ENCODE results near the gene SEPSECS. TPM values are rescaled to one million over a fixed set of nuclear protein-coding genes. Genes with fewer than 3 reads are reported as not detected.

SEPSECS gene
- total RNA-seq, 1 donor from 2014 or later = 12.0 TPM

DNA sequence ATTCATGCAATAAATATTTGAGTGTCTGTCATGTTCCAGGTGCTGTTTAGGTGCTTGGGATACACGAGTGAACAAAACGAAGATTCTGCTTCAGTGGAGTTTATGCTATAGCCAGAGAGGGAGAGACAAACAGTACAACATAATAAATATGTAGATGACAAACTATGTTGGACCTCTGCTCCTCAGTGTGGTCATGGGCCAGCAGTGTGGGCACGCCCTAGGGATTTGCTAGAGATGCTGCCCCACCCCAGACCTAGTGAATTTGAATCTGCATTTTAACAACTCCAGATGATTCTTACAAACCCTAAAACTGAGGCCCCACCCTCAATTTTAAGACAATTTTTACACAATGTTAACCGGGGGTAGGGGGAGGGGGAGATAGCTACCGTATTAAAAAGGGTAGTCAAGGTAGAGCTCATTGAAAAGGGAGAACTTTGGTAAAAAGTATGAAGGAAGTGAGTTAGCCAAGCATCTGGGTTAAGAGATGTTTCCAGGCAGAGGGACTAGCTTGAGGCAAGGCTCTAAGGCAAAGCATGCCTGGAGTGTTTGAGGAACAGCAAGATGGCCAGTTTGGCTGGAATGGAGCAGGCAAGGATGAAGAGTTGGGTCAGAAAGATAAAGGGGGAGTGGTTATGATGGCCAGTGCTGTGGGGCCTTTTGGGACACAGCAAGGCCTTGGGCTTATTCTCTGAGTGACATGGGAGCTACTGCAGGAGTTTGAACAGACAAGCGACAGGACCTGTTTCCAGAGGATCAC is 42.4 kb downstream of the SEPSECS start:
- Mint-ChIP-seq H3K4me1 (ENCODE audit: unreplicated experiment) (no peaks in the 10 kb centered on the region), H3K27me3 (ENCODE audit: unreplicated experiment) (peaks cover 1% of the 10 kb centered on the region), H3K36me3 (ENCODE audit: low read depth, unreplicated experiment) (peaks cover 3% of the 10 kb centered on the region), H3K27ac (ENCODE audit: unreplicated experiment) (no peak overlapping the region), H3K4me3 (ENCODE audit: unreplicated experiment) (no peak overlapping the region), H3K9me3 (ENCODE audit: unreplicated experiment) (no peaks in the 10 kb centered on the region)
- DNase-seq (ENCODE audit: low spot score) = no peak
- TF ChIP-seq, protein P1, sequence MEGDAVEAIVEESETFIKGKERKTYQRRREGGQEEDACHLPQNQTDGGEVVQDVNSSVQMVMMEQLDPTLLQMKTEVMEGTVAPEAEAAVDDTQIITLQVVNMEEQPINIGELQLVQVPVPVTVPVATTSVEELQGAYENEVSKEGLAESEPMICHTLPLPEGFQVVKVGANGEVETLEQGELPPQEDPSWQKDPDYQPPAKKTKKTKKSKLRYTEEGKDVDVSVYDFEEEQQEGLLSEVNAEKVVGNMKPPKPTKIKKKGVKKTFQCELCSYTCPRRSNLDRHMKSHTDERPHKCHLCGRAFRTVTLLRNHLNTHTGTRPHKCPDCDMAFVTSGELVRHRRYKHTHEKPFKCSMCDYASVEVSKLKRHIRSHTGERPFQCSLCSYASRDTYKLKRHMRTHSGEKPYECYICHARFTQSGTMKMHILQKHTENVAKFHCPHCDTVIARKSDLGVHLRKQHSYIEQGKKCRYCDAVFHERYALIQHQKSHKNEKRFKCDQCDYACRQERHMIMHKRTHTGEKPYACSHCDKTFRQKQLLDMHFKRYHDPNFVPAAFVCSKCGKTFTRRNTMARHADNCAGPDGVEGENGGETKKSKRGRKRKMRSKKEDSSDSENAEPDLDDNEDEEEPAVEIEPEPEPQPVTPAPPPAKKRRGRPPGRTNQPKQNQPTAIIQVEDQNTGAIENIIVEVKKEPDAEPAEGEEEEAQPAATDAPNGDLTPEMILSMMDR (IDR thresholded peaks at IDR 0.05; ENCODE audit: unreplicated experiment) = no peak

DNA sequence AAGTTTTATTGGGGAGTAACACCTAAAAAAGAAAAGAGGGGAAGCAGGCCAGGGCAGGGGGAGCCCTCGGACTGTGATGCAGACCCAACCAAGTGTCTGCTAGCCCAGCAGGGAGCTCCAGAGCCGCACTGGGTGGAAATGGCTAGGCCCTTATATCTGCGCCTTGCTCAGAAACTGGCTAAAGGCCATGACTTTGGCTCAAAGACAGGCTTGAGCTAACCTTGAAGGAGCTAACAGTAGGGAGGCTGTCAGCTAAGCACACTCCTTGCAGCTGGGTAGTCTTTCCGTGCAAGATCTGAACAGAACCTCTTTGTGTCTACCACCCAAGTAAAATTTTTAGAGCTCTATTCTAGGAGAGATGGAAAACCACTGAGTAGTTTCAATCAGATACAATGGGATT is 43.0 kb downstream of the SEPSECS start:
- Mint-ChIP-seq H3K27ac (ENCODE audit: unreplicated experiment) (no peak overlapping the region), H3K4me3 (ENCODE audit: unreplicated experiment) (no peak overlapping the region), H3K4me1 (ENCODE audit: unreplicated experiment) (no peaks in the 10 kb centered on the region), H3K36me3 (ENCODE audit: low read depth, unreplicated experiment) (peaks cover 3% of the 10 kb centered on the region), H3K9me3 (ENCODE audit: unreplicated experiment) (no peaks in the 10 kb centered on the region), H3K27me3 (ENCODE audit: unreplicated experiment) (peaks cover 1% of the 10 kb centered on the region)
- TF ChIP-seq, protein P1 (IDR thresholded peaks at IDR 0.05; ENCODE audit: unreplicated experiment) = no peak
- DNase-seq (ENCODE audit: low spot score) = no peak

DNA sequence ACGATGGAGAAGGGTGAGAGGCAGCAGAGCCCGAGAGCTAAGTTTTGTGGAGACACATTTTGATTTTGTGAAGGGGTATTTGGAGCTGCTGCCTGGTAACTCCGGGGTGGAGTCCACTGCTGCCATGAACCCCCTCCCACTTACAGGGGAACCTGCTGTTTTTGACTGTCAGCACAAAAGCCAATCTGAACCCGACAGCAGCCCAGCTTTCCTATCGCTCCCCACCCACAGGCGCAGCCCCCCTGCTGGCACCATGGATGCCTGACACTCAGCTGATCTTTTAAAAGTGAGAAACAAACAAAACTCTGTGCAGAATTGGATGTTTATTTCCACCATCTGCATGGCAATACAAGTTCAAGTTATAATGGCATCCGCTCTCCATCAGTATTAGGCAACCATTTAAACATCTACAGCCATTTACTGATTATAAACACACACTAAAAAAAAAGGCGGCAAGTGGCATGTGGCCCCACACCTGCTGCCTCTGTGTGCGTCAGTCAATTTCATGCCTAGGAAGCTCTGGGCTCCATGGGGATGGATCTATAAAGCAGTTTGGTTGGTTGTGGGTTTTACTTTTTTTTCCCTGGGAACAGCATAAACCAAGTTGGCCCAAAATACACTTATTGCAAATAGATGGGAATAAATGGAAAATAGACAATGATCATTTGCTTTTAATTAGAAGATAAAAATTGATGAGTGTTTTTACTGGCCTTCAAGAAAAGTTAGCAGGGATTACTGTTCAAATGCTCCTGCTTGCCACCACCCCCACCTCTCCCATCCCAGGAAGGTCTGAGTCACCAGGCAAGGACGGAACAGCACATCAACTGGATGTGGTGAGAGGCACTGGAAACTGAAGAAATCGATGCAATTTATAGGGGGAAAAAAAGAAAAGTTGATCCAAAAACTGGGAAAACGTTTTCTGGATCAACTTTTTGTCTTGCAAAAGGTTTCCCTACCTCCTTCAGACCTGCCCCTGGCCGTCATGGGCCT is 46.0 kb downstream of the SEPSECS start:
- Mint-ChIP-seq H3K27me3 (ENCODE audit: unreplicated experiment) (peaks cover 1% of the 10 kb centered on the region), H3K4me1 (ENCODE audit: unreplicated experiment) (no peaks in the 10 kb centered on the region), H3K9me3 (ENCODE audit: unreplicated experiment) (no peaks in the 10 kb centered on the region), H3K27ac (ENCODE audit: unreplicated experiment) (no peak overlapping the region), H3K4me3 (ENCODE audit: unreplicated experiment) (no peak overlapping the region), H3K36me3 (ENCODE audit: low read depth, unreplicated experiment) (peaks cover 3% of the 10 kb centered on the region)
- TF ChIP-seq, protein P1 (IDR thresholded peaks at IDR 0.05; ENCODE audit: unreplicated experiment) = no peak
- DNase-seq (ENCODE audit: low spot score) = no peak

DNA sequence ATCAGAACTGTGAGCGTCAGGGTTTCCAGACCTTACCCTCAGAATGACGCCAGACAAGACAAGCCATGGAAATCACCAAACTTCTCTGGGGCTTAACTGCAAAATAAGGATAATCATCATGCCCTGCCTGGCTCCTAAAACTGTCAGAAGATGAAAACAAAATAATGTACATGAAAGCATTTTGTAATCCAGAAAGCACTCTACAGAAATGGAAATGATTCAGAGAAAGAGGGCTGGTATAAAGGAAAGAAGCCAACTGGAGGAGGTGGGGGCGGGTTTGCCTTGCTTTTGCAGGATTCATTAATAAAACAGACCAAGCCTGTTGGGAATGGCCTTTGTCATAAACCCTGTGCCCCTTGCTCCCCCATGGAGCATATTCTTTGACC is 47.3 kb downstream of the SEPSECS start:
- H3K27ac Mint-ChIP-seq (ENCODE audit: unreplicated experiment) = no peak overlapping the region
- peaks cover 1% of the 10 kb centered on the region for H3K36me3 Mint-ChIP-seq (ENCODE audit: low read depth, unreplicated experiment)
- DNase-seq (ENCODE audit: low spot score) = no peak
- no peaks in the 10 kb centered on the region for H3K9me3 Mint-ChIP-seq (ENCODE audit: unreplicated experiment)
- H3K27me3 Mint-ChIP-seq (ENCODE audit: unreplicated experiment) = peaks cover 5% of the 10 kb centered on the region
- no peak overlapping the region for H3K4me3 Mint-ChIP-seq (ENCODE audit: unreplicated experiment)
- TF ChIP-seq, protein P1 (IDR thresholded peaks at IDR 0.05; ENCODE audit: unreplicated experiment) = no peak
- H3K4me1 Mint-ChIP-seq (ENCODE audit: unreplicated experiment) = peaks cover 3% of the 10 kb centered on the region
